A549 (cell line): ENCODE results near the gene GC.

Experiments used
- BHLHE40 ChIP-seq: IDR thresholded peaks from 2 replicates; pipeline ENCODE4 v1.6.1; 2012; ENCODE audit warnings: low read depth, low read length, inconsistent platforms
- CEBPB ChIP-seq, 2 experiments: fragments of >200 bp in 1 of 2; sonication (Bioruptor Twin) in 1 of 2; formaldehyde crosslinking in 1 of 2; IDR thresholded peaks; 2 replicates each; pipeline ENCODE4 v1.6.1; 2012 to 2016
- EP300 ChIP-seq, 2 experiments: fragments of >200 bp; sonication (Bioruptor Twin); formaldehyde crosslinking; IDR thresholded peaks; 2 replicates in 1 of 2; 3 replicates in 1 of 2; pipeline ENCODE4 v1.6.1; 2016 to 2017
- FOSL2 ChIP-seq, 2 experiments: fragments of 450-650 bp in 1 of 2; fragments of >200 bp in 1 of 2; sonication (Bioruptor Twin) in 1 of 2; formaldehyde crosslinking; IDR thresholded peaks; 2 replicates each; pipeline versions ENCODE4 v1.5.0 to v1.6.1; 2016 to 2020; ENCODE audit warnings: mild to moderate bottlenecking in 1 of 2, moderate library complexity in 1 of 2
- GATA3 ChIP-seq: IDR thresholded peaks from 2 replicates; pipeline ENCODE4 v1.6.1; 2012; ENCODE audit warnings: borderline replicate concordance
- POLR2A ChIP-seq: IDR thresholded peaks from 2 replicates; pipeline ENCODE4 v1.6.1; 2012; ENCODE audit warnings: mild to moderate bottlenecking, low read length
- SMC3 ChIP-seq: fragments of >200 bp; sonication (Bioruptor Twin); formaldehyde crosslinking; IDR thresholded peaks from 3 replicates; pipeline ENCODE4 v1.6.1; 2018; ENCODE audit warnings: inconsistent platforms
- TF ChIP-seq, protein P1 (sequence below): fragments of 200-600 bp; sonication (generic); IDR thresholded peaks from 2 replicates; pipeline ENCODE4 v1.6.1; 2016; ENCODE audit warnings: antibody characterized with exemption, mild to moderate bottlenecking, moderate library complexity
- TF ChIP-seq, protein P2 (sequence below): fragments of >200 bp; sonication (Bioruptor Twin); formaldehyde crosslinking; IDR thresholded peaks from 3 replicates; pipeline ENCODE4 v1.5.1; 2016
- TF ChIP-seq, protein P3 (sequence below): IDR thresholded peaks from 2 replicates; pipeline ENCODE4 v1.6.1; 2012
- TF ChIP-seq, protein P4 (sequence below): fragments of 450-650 bp; IDR thresholded peaks from 2 replicates; pipeline ENCODE4 v1.6.1; 2014; ENCODE audit warnings: antibody characterized with exemption

DNA sequence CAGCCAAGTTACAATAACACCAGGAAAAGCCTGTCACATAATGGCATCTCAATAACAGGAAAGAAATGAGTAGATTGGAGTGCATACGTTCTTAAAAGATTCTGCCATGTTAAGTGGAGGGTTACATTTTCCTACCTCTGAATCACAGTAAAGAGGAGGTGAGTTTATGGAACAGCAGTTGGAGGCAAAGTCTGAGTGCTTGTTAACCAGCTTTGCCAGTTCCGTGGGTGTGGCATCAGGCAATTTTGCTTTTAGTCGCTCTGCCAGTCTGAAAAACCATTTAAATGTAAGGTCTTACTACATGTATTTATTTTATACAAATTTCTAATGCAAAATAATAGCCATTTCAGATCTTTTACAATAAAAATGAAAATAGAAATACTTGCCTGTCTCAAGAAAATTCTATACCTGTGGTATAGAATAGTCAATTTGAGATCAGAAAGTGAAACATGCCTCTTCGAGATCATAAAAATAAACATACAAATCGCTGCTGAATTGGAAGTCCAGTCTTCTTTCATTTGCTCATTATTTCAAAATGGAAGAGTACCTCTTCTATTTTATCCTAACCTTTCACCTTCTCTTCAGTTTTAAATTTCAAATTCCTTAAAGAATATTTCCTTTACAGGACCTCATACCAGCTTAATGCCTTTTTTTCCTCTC lies 31.4 kb downstream of the GC start:
- TF ChIP-seq, protein P1, sequence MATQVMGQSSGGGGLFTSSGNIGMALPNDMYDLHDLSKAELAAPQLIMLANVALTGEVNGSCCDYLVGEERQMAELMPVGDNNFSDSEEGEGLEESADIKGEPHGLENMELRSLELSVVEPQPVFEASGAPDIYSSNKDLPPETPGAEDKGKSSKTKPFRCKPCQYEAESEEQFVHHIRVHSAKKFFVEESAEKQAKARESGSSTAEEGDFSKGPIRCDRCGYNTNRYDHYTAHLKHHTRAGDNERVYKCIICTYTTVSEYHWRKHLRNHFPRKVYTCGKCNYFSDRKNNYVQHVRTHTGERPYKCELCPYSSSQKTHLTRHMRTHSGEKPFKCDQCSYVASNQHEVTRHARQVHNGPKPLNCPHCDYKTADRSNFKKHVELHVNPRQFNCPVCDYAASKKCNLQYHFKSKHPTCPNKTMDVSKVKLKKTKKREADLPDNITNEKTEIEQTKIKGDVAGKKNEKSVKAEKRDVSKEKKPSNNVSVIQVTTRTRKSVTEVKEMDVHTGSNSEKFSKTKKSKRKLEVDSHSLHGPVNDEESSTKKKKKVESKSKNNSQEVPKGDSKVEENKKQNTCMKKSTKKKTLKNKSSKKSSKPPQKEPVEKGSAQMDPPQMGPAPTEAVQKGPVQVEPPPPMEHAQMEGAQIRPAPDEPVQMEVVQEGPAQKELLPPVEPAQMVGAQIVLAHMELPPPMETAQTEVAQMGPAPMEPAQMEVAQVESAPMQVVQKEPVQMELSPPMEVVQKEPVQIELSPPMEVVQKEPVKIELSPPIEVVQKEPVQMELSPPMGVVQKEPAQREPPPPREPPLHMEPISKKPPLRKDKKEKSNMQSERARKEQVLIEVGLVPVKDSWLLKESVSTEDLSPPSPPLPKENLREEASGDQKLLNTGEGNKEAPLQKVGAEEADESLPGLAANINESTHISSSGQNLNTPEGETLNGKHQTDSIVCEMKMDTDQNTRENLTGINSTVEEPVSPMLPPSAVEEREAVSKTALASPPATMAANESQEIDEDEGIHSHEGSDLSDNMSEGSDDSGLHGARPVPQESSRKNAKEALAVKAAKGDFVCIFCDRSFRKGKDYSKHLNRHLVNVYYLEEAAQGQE = no peak
- no peak for TF ChIP-seq FOSL2 (IDR thresholded peaks at IDR 0.05)
- no peak for TF ChIP-seq FOSL2 (CRISPR knock-in tag; IDR thresholded peaks at IDR 0.05)
- no peak for TF ChIP-seq BHLHE40
- TF ChIP-seq POLR2A = no peak
- TF ChIP-seq, protein P2, sequence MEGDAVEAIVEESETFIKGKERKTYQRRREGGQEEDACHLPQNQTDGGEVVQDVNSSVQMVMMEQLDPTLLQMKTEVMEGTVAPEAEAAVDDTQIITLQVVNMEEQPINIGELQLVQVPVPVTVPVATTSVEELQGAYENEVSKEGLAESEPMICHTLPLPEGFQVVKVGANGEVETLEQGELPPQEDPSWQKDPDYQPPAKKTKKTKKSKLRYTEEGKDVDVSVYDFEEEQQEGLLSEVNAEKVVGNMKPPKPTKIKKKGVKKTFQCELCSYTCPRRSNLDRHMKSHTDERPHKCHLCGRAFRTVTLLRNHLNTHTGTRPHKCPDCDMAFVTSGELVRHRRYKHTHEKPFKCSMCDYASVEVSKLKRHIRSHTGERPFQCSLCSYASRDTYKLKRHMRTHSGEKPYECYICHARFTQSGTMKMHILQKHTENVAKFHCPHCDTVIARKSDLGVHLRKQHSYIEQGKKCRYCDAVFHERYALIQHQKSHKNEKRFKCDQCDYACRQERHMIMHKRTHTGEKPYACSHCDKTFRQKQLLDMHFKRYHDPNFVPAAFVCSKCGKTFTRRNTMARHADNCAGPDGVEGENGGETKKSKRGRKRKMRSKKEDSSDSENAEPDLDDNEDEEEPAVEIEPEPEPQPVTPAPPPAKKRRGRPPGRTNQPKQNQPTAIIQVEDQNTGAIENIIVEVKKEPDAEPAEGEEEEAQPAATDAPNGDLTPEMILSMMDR = no peak
- no peak for TF ChIP-seq EP300 (IDR thresholded peaks at IDR 0.05)
- TF ChIP-seq GATA3 = no peak
- no peak for TF ChIP-seq SMC3
- TF ChIP-seq CEBPB (IDR thresholded peaks at IDR 0.05) = no peak
- TF ChIP-seq, protein P3, sequence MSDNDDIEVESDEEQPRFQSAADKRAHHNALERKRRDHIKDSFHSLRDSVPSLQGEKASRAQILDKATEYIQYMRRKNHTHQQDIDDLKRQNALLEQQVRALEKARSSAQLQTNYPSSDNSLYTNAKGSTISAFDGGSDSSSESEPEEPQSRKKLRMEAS = no peak
- TF ChIP-seq, protein P4, sequence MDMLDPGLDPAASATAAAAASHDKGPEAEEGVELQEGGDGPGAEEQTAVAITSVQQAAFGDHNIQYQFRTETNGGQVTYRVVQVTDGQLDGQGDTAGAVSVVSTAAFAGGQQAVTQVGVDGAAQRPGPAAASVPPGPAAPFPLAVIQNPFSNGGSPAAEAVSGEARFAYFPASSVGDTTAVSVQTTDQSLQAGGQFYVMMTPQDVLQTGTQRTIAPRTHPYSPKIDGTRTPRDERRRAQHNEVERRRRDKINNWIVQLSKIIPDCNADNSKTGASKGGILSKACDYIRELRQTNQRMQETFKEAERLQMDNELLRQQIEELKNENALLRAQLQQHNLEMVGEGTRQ = no peak
